HepG2 (cell line): ENCODE measurements around the gene SFXN5. TPM values are rescaled to one million over a fixed set of nuclear protein-coding genes. Genes with fewer than 3 reads are reported as not detected.
A peak's percentile ranks its signal among the peaks of the same experiment; 100 is the strongest.

ENCODE experiments used
- HMG20B ChIP-seq: conservative IDR thresholded peaks from 2 replicates; pipeline ENCODE4 v1.6.1; 2016; ENCODE audit warnings: missing genetic modification reagents, missing compliant biosample characterization
- MED13 ChIP-seq: sonication (generic); formaldehyde crosslinking; IDR thresholded peaks from 2 replicates; pipeline ENCODE4 v1.5.0; 2020; ENCODE audit warnings: missing genetic modification reagents
- MNT ChIP-seq: fragments of 450-650 bp; IDR thresholded peaks from 2 replicates; pipeline ENCODE4 v1.6.1; 2016
- PCBP1 ChIP-seq: fragments of 200-400 bp; formaldehyde crosslinking; IDR thresholded peaks from 2 replicates; pipeline ENCODE4 v1.6.1; 2017; ENCODE audit warnings: mild to moderate bottlenecking, low read depth, low read length, borderline replicate concordance
- SP5 ChIP-seq: IDR thresholded peaks from 2 replicates; pipeline ENCODE4 v1.6.1; 2016; ENCODE audit warnings: low read depth, borderline replicate concordance
- TIGD3 ChIP-seq: sonication (generic); formaldehyde crosslinking; IDR thresholded peaks from 2 replicates; pipeline ENCODE4 v1.5.1; 2020; ENCODE audit warnings: mild to moderate bottlenecking, missing genetic modification reagents, borderline replicate concordance
- ZFYVE20 ChIP-seq: sonication (generic); formaldehyde crosslinking; IDR thresholded peaks from 2 replicates; pipeline ENCODE4 v1.8.0; 2023; ENCODE audit warnings: low read depth, mild to moderate bottlenecking, moderate library complexity, missing genetic modification reagents, borderline replicate concordance
- ZNF318 ChIP-seq: sonication (generic); formaldehyde crosslinking; IDR thresholded peaks from 2 replicates; pipeline ENCODE4 v1.4.0; 2020; ENCODE audit warnings: mild to moderate bottlenecking, missing genetic modification reagents
- ZNF569 ChIP-seq: sonication (generic); formaldehyde crosslinking; IDR thresholded peaks from 2 replicates; pipeline ENCODE4 v1.5.0; 2020; ENCODE audit warnings: mild to moderate bottlenecking, missing genetic modification reagents, moderate library complexity, borderline replicate concordance
- ZNF574 ChIP-seq: sonication (generic); formaldehyde crosslinking; IDR thresholded peaks from 2 replicates; pipeline ENCODE4 v1.4.0; 2020; ENCODE audit warnings: missing genetic modification reagents
- ZNF580 ChIP-seq: IDR thresholded peaks from 2 replicates; pipeline ENCODE4 v1.6.1; 2016; ENCODE audit warnings: low read depth, borderline replicate concordance
- ZNF615 ChIP-seq: sonication (generic); formaldehyde crosslinking; IDR thresholded peaks from 2 replicates; pipeline ENCODE4 v1.5.0; 2020; ENCODE audit warnings: mild to moderate bottlenecking, missing genetic modification reagents, borderline replicate concordance
- ZNF670 ChIP-seq: sonication (generic); formaldehyde crosslinking; IDR thresholded peaks from 2 replicates; pipeline ENCODE4 v1.8.0; 2022; ENCODE audit warnings: mild to moderate bottlenecking, missing genetic modification reagents, borderline replicate concordance
- polyA plus RNA-seq, 8 experiments: library from polyadenylated mRNA; depleted of rRNA in 3 of 8; stranded (reverse) in 7 of 8; unstranded in 1 of 8; fragments of >200 nt; fragmentation: Illumina TruSeq in 4 of 8; extraction: Trizol in 4 of 8; gene quantifications; 2 replicates each; pipeline versions ENCODE4 v1.2.1 to v1.2.3, GENCODE V29; 2011 to 2016; ENCODE audit warnings: low read depth in 4 of 8, missing spikeins in 1 of 8, mixed read lengths in 1 of 8; ENCODE audit not compliant: insufficient read depth in 1 of 8
- total RNA-seq, 5 experiments: library from RNA; depleted of rRNA; stranded (reverse); fragments of >200 nt; fragmentation: Illumina TruSeq; extraction: Trizol; gene quantifications; 2 replicates each; pipeline ENCODE4 v1.2.3, GENCODE V29; 2016; ENCODE audit warnings: low read depth in 1 of 5

The SFXN5 gene
- total and polyA plus RNA-seq, 2 of the 13 experiments (the other 11 are each of a cell fraction or from before 2014, with no cell fraction given), result 34.9 to 37.4 TPM

- TF ChIP-seq MNT, result peak; percentile 76
- TF ChIP-seq SP5 (CRISPR knock-in tag), result peak; percentile 48; the same call in 1 of the 2 replicates
- peak; percentile 89; the same call in 1 of the 2 replicates for TF ChIP-seq ZNF318 (CRISPR knock-in tag)
- TF ChIP-seq HMG20B (CRISPR knock-in tag), result no peak
- peak; percentile 92; the same call in 1 of the 2 replicates for TF ChIP-seq ZNF580 (CRISPR knock-in tag)
- TF ChIP-seq PCBP1, result no peak
- no peak for TF ChIP-seq ZFYVE20 (CRISPR knock-in tag)
- TF ChIP-seq ZNF569, result 0 out of 2 replicates have a peak, but pooled peaks have one; percentile 66
- TF ChIP-seq ZNF670 (CRISPR knock-in tag), result peak; percentile 94; the same call in 1 of the 2 replicates
- no peak for TF ChIP-seq ZNF615 (CRISPR knock-in tag)
- no peak for TF ChIP-seq MED13 (CRISPR knock-in tag)
- TF ChIP-seq TIGD3 (CRISPR knock-in tag), result peak; percentile 89; the same call in 1 of the 2 replicates
- peak; percentile 88 for TF ChIP-seq ZNF574 (CRISPR knock-in tag)
These were observed 70.5 kb downstream of the SFXN5 start (continued) for GRCh38 chr2:73000808-73001570.
